Mesenchymal stem cell (in vitro differentiated cells and primary cell): ENCODE results near the gene ARHGEF4.

Source experiments
- DNase-seq: peaks from one replicate; pipeline ENCODE4 v3.0.0-alpha.2; 2013
- H2AFZ ChIP-seq: one replicate; pipeline ENCODE4 v1.6.1; 2013; ENCODE audit warnings: low read depth, mild to moderate bottlenecking, control low read depth, inconsistent platforms, low read length, moderate library complexity
- H2AK5ac ChIP-seq: 2 replicates; pipeline ENCODE4 v1.6.1; 2013; ENCODE audit warnings: low read length, moderate library complexity, mild to moderate bottlenecking, inconsistent platforms; ENCODE audit not compliant: severe bottlenecking
- H2BK120ac ChIP-seq: one replicate; pipeline ENCODE4 v1.6.1; 2013; ENCODE audit warnings: low read depth, mild to moderate bottlenecking, inconsistent platforms, low read length, moderate library complexity
- H2BK12ac ChIP-seq, 2 experiments: one replicate each; pipeline ENCODE4 v1.6.1; 2013; ENCODE audit warnings: inconsistent platforms in 2 of 2, low read length in 2 of 2, mild to moderate bottlenecking in 2 of 2, moderate library complexity in 2 of 2, control low read depth in 1 of 2
- H2BK15ac ChIP-seq: one replicate; pipeline ENCODE4 v1.6.1; 2013; ENCODE audit warnings: mild to moderate bottlenecking, low read depth, inconsistent platforms; ENCODE audit not compliant: poor library complexity, severe bottlenecking
- H2BK5ac ChIP-seq: 2 replicates; pipeline ENCODE4 v1.6.1; 2013; ENCODE audit warnings: low read depth, mild to moderate bottlenecking, low read length, control low read depth, inconsistent platforms; ENCODE audit not compliant: poor library complexity, severe bottlenecking
- H3K14ac ChIP-seq, 2 experiments: one replicate each; pipeline ENCODE4 v1.6.1; 2013; ENCODE audit warnings: inconsistent platforms in 2 of 2, low read length in 2 of 2, control low read depth in 1 of 2, mild to moderate bottlenecking in 1 of 2, moderate library complexity in 1 of 2
- H3K18ac ChIP-seq, 2 experiments: one replicate each; pipeline ENCODE4 v1.6.1; 2013; ENCODE audit warnings: inconsistent platforms in 2 of 2, low read length in 2 of 2, control low read depth in 1 of 2, low read depth in 1 of 2, mild to moderate bottlenecking in 1 of 2
- H3K23ac ChIP-seq, 2 experiments: one replicate each; pipeline ENCODE4 v1.6.1; 2013; ENCODE audit warnings: inconsistent platforms in 2 of 2, low read length in 2 of 2, mild to moderate bottlenecking in 2 of 2, moderate library complexity in 2 of 2, control low read depth in 1 of 2
- H3K27ac ChIP-seq: 2 replicates; pipeline ENCODE4 v1.5.1; 2013; ENCODE audit warnings: mild to moderate bottlenecking, moderate library complexity, low read length, control low read depth, inconsistent platforms; ENCODE audit not compliant: poor library complexity, severe bottlenecking
- H3K27me3 ChIP-seq, 2 experiments: 2 replicates each; pipeline versions ENCODE4 v1.6.1 to v1.7.0; 2013; ENCODE audit warnings: low read length in 2 of 2, mild to moderate bottlenecking in 2 of 2, moderate library complexity in 2 of 2, control low read depth in 1 of 2, inconsistent platforms in 1 of 2; ENCODE audit not compliant: control insufficient read depth in 1 of 2, insufficient read depth in 1 of 2
- H3K36me3 ChIP-seq, 2 experiments: 2 replicates each; pipeline versions ENCODE4 v1.6.1 to v1.7.0; 2013; ENCODE audit warnings: low read length in 2 of 2, control low read depth in 1 of 2, inconsistent platforms in 1 of 2, low read depth in 1 of 2, mild to moderate bottlenecking in 1 of 2; ENCODE audit not compliant: insufficient read depth in 2 of 2, control insufficient read depth in 1 of 2
- H3K4ac ChIP-seq, 2 experiments: one replicate each; pipeline ENCODE4 v1.6.1; 2013; ENCODE audit warnings: inconsistent platforms in 2 of 2, low read length in 2 of 2, mild to moderate bottlenecking in 2 of 2, moderate library complexity in 2 of 2, control low read depth in 1 of 2, low read depth in 1 of 2
- H3K4me1 ChIP-seq: 2 replicates; pipeline ENCODE4 v1.6.1; 2013; ENCODE audit warnings: low read depth, low read length, control low read depth; ENCODE audit not compliant: control insufficient read depth, insufficient read depth
- H3K4me2 ChIP-seq: 2 replicates; pipeline ENCODE4 v1.6.1; 2013; ENCODE audit warnings: low read length, mild to moderate bottlenecking, inconsistent platforms; ENCODE audit not compliant: poor library complexity, severe bottlenecking
- H3K4me3 ChIP-seq, 2 experiments: 2 replicates each; pipeline versions ENCODE4 v1.5.1 to v1.7.0; 2013; ENCODE audit warnings: low read length in 2 of 2, mild to moderate bottlenecking in 2 of 2, control low read depth in 1 of 2, low read depth in 1 of 2; ENCODE audit not compliant: insufficient read depth in 1 of 2
- H3K79me1 ChIP-seq: replicated peaks from 2 replicates; pipeline ENCODE4 v1.6.1; 2013; ENCODE audit warnings: mild to moderate bottlenecking, control low read depth, low read length, inconsistent platforms; ENCODE audit not compliant: poor library complexity, severe bottlenecking
- H3K9ac ChIP-seq: 2 replicates; pipeline ENCODE4 v1.7.0; 2013; ENCODE audit warnings: mild to moderate bottlenecking, low read length, moderate library complexity
- H3K9me3 ChIP-seq: 2 replicates; pipeline ENCODE4 v1.7.0; 2013; ENCODE audit warnings: mild to moderate bottlenecking, low read length; ENCODE audit not compliant: control insufficient read depth
- H4K8ac ChIP-seq: one replicate; pipeline ENCODE4 v1.6.1; 2013; ENCODE audit warnings: inconsistent platforms, mild to moderate bottlenecking, low read length, moderate library complexity
- H4K91ac ChIP-seq: one replicate; pipeline ENCODE4 v1.6.1; 2013; ENCODE audit warnings: mild to moderate bottlenecking, low read length, inconsistent platforms
- WGBS: methylation state at CpG from one replicate; pipeline ENCODE4 v1.1.7; 2013; ENCODE audit warnings: mixed read lengths; 5-methylcytosine and 5-hydroxymethylcytosine counted together

The ARHGEF4 gene

GRCh38 chr2:130842770-130843169 lies 6.1 kb downstream of the ARHGEF4 start:
- no peaks in the 10 kb centered on the region for H3K9me3 ChIP-seq
- H3K14ac ChIP-seq: no peak overlapping the region
- H2AFZ ChIP-seq: no peak overlapping the region
- no peak for DNase-seq
- no peak overlapping the region for H4K91ac ChIP-seq
- no peak overlapping the region for H3K4me2 ChIP-seq
- no peak overlapping the region for H4K8ac ChIP-seq
- peaks cover 17% of the 10 kb centered on the region for H3K4me1 ChIP-seq
- H3K27ac ChIP-seq: no peak overlapping the region
- H3K79me1 ChIP-seq: no peaks in the 10 kb centered on the region
- H3K27me3 ChIP-seq: peaks cover 47 to 61% of the 10 kb centered on the region in 2 experiments
- no peak overlapping the region for H2AK5ac ChIP-seq
- H3K18ac ChIP-seq: no peak overlapping the region
- no peak overlapping the region for H2BK15ac ChIP-seq
- no peaks in the 10 kb centered on the region for H3K36me3 ChIP-seq
- H3K4me3 ChIP-seq: no peak overlapping the region
- no peak overlapping the region for H2BK120ac ChIP-seq
- no peak overlapping the region for H3K4ac ChIP-seq
- WGBS: 52% methylated on average over 7 of the region's 8 CpGs
- H2BK12ac ChIP-seq: no peak overlapping the region
- H2BK5ac ChIP-seq: no peak overlapping the region
- no peak overlapping the region for H3K9ac ChIP-seq
- H3K23ac ChIP-seq: no peak overlapping the region

GRCh38 chr2:130843321-130843985 lies 6.7 kb downstream of the ARHGEF4 start:
- Histone ChIP-seq H2BK120ac (no peak overlapping the region), H3K4me2 (no peak overlapping the region), H3K4me1 (peaks cover 20% of the 10 kb centered on the region), H3K27ac (no peak overlapping the region), H3K4ac (no peak overlapping the region), H3K9ac (no peak overlapping the region), H3K9me3 (no peaks in the 10 kb centered on the region), H2BK12ac (no peak overlapping the region), H3K27me3 (peaks cover 41 to 54% of the 10 kb centered on the region in 2 experiments), H3K79me1 (no peaks in the 10 kb centered on the region), H3K4me3 (no peak overlapping the region), H3K18ac (no peak overlapping the region), H2BK15ac (no peak overlapping the region), H3K23ac (no peak overlapping the region), H2AK5ac (no peak overlapping the region), H3K14ac (no peak overlapping the region), H2AFZ (no peak overlapping the region), H4K91ac (no peak overlapping the region), H2BK5ac (no peak overlapping the region), H4K8ac (no peak overlapping the region), H3K36me3 (no peaks in the 10 kb centered on the region)
- WGBS: 71% methylated on average over 12 of the region's 12 CpGs
- DNase-seq: no peak

GRCh38 chr2:130844161-130844560 lies 7.4 kb downstream of the ARHGEF4 start:
- Histone ChIP-seq H3K27ac (no peak overlapping the region), H3K9me3 (no peaks in the 10 kb centered on the region), H2AFZ (no peak overlapping the region), H3K9ac (no peak overlapping the region), H2BK15ac (no peak overlapping the region), H3K14ac (no peak overlapping the region), H4K91ac (no peak overlapping the region), H3K27me3 (peaks cover 34 to 53% of the 10 kb centered on the region in 2 experiments), H3K23ac (no peak overlapping the region), H4K8ac (no peak overlapping the region), H3K4me3 (no peak overlapping the region), H2BK120ac (no peak overlapping the region), H3K36me3 (no peaks in the 10 kb centered on the region), H3K4me1 (peaks cover 20% of the 10 kb centered on the region), H3K18ac (no peak overlapping the region), H3K4ac (no peak overlapping the region), H3K79me1 (no peaks in the 10 kb centered on the region), H3K4me2 (no peak overlapping the region), H2BK12ac (no peak overlapping the region), H2BK5ac (no peak overlapping the region), H2AK5ac (no peak overlapping the region)
- DNase-seq: no peak
- WGBS: 74% methylated on average over 10 of the region's 10 CpGs

- Histone ChIP-seq H3K79me1 (no peaks in the 10 kb centered on the region), H3K9me3 (no peaks in the 10 kb centered on the region), H3K4me1 (peaks cover 20% of the 10 kb centered on the region), H3K27me3 (peaks cover 19 to 43% of the 10 kb centered on the region in 2 experiments), H3K4ac (no peak overlapping the region), H2AFZ (no peak overlapping the region), H2BK5ac (no peak overlapping the region), H2BK120ac (no peak overlapping the region), H3K23ac (no peak overlapping the region), H2BK12ac (no peak overlapping the region), H3K4me3 (no peak overlapping the region), H3K14ac (no peak overlapping the region), H2BK15ac (no peak overlapping the region), H3K18ac (no peak overlapping the region), H3K36me3 (no peaks in the 10 kb centered on the region), H3K9ac (no peak overlapping the region), H2AK5ac (no peak overlapping the region), H4K8ac (no peak overlapping the region), H3K4me2 (no peak overlapping the region), H4K91ac (no peak overlapping the region), H3K27ac (no peak overlapping the region)
- DNase-seq: no peak
- 88% methylated on average over 13 of the region's 13 CpGs for WGBS
These were observed 8.9 kb downstream of the ARHGEF4 start for GRCh38 chr2:130845505-130846085.
